HG03045 (cell line): ENCODE data around the gene CYP2D6.
"Not testable (repeated sequence)": the region's sequence is repeated elsewhere in the genome, so short reads cannot be mapped to it uniquely, and the experiment has no call there.

Experiments used
- ATAC-seq: cut with Tn5 transposase; IDR thresholded peaks from one replicate; pipeline ENCODE4 v1.9.1; 2021; ENCODE audit warnings: mild to moderate bottlenecking, moderate library complexity; ENCODE audit not compliant: unreplicated experiment

The CYP2D6 gene

DNA sequence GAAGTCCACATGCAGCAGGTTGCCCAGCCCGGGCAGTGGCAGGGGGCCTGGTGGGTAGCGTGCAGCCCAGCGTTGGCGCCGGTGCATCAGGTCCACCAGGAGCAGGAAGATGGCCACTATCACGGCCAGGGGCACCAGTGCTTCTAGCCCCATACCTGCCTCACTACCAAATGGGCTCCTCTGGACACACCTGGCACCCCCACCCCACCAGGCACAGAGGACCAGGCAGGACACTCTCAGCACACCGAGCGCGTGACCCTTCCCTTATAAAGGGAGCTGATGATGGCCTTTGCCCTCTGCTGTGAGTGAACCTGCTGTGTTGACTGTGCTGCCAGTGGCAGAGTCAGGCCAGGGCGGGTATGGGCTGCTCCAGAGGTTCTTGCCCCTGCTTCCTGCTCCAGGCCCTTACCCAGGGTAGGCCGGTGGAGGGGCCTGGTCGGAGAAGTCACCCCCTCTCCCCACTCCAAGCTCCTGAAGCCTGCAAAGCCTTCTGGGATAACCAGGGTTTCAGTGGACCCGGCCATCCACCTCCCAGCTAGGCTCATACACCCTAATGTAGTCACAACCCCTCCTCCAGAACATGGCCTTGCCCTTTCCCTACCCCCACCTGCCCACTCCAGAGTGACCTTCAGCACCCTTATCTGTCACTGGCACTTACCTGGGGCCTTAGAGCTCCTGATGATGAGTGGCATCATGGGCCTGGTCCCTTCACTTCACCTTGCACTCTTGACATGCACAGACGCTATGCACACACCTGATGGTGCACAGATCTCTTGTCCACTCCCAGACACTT lies at the start of gene CYP2D6:
Gene CYP2D6, minus strand, starts transcription at position 172 of the 793 bp plus-strand sequence. Its CDS starts 19 bp downstream, at position 153.
- ATAC-seq: not testable (repeated sequence)

DNA sequence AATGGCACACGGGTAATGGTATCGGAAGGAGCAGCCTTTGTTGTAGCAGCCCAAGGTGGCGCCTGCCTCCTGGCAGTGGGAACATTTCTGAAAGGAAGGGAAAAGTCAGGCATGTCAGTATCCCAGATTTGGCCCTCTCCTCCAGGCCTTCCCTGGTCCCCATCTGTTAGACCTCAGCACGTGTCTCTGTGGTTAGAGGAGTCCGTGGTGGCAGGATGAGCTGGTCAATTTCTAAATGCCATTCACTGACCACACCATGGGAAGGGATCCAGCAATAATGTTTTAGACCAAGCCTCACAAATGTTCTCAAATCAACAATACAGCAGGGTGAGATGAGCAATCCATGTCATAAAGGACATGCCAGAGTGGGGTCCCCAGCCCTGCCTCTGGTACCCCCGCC lies 49.0 kb upstream of the CYP2D6 start:
- no peak for ATAC-seq

DNA sequence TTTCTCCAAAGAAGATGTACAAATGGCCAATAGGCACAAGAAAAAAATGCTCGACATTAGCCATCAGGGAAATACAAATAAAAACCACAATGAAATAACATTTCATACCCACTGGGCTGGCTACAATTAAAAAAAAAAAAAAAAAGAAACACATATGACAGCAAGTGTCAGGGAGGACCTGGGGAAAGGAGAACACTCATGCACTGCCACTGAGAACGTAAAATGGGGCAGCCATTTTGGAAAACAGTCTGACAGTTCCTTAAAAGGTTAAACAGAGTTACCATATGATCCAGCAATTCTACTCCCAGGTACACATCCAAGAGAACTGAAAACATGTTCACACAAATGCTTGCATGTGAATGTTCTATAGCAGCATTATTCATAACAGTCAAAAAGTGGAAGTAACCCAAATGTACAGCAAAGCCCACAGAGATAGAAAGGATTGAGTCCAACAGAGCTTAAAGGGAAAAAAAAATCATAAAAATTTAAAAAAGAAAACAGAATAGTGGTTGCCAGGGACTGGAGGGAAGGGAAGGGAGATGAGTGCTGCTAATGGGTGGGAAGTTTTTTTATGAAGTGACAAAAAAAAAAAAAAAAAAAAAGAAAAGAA lies 48.4 kb upstream of the CYP2D6 start:
- ATAC-seq: no peak

DNA sequence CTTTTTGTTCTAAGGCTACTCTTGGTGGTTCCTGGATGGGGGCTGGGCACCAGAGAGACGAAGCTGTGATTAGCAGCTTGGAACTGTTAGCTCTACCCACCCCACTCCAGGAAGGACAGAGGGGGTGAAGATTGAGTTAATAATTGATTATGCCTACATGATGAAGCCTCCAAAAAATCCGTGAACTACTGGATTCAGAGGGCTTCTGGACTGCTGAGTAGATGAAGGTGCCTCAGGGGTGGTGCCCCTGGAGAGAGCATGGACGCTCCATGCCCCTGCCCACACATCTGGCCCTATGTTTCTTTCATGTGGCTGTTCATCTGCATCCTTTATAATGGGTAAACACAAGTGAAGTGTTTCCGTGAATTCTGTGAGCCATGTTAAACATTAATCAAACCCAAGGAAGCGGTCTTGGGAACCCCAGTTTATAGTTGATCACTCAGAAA lies 47.3 kb upstream of the CYP2D6 start:
- ATAC-seq: no peak

DNA sequence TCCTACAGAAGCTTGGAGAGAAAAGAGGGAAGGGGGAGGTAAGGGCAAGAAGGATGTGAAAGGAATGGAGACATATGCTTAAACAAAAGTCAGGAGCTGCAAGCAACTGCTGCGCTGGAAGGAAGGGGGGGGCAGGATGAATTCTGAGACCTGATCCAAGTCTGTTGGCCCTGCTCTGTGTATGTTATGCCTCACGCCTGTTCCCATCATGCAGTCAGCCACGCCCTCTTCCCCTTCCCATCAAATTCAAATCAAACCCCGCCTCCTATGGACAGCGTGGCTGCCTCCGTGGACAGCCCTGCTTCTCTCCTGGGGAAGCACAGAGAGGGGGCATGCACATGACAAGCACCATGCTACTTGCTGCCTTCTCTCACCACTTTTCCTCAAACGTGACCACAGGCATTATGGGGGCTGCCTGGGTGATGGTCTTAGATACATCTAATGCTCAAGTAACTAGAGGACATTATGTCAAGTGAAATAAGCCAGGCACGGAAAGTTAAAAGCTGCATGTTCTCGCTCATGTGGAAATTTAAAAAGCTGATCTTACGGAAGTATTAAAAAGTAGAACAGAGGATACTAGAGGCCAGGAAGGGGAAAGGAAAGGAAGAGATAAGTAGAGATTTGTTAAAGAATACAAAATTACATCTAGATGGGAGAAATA lies 45.8 kb upstream of the CYP2D6 start:
- ATAC-seq: no peak

DNA sequence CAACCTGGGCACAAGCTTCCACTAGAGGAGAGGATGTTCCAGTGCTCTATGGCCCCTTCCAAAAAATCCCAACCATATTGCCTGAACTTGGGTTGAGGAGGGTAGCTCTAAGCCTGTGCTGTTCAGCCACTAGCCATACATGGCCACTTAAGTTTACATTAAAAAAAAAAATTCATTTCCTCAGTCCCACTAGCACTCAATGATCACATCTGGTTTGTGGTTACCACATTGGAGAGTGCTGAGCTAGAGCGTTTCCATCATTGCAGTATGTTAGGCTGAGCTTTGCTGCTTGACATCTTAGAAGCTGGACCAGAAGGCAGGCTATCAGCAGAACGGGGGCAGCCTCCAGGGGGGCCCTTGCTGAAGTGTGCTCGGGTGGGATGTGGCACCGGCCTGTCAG lies 43.5 kb upstream of the CYP2D6 start:
- ATAC-seq: no peak

DNA sequence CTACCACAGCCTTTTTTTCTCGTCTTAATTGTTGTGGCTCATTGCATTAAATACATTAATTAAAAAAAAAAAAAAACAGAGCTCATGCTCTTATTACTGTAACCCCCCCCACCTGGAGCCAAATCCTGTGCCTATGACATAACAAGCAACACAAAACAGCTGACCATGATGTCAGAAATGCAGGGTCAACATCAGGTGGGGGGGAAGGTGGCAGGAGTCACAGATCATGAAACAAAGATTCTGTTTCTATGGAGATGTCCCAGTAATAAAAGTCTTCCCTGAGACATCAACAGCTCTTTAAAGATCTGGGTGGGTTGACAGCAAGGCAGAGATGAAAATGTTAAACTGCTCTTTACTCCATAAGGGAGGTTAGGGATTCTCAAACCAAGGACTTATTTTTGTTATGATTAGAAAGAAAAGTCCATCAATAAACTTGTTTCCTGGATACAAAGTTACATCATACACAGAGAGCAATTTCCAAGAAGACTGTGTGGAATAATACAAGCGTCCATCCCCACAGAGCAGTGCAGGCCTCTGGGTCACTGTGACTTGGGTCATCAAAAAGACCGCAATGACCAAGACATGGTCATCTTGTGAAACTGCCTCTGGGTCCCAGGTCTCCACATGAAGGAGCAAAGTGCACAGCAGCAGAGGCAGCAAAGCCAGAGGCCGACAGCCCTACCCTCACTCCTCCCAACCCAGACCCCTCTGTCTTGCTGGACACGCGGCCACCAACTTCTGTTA lies 42.7 kb upstream of the CYP2D6 start:
- ATAC-seq: no peak

DNA sequence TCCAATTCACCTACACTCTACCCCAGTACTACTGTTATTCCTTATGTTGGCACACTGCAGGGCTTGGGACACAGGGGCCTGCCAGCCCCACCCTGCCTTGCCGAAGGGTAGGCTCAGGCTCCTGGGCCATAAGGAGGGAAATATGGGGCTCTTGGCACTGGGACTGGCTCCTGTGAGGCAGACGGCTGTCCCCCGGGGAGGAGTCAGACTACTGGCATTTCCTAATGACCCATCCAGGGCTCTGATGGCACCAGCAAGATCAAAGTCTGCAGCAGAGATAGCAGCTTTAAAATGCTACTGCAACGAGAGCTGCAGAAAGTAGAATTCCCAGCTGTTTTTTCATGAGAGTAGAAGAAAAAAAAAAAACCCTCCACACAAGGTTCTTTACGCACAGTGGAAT lies 42.2 kb upstream of the CYP2D6 start:
- no peak for ATAC-seq

DNA sequence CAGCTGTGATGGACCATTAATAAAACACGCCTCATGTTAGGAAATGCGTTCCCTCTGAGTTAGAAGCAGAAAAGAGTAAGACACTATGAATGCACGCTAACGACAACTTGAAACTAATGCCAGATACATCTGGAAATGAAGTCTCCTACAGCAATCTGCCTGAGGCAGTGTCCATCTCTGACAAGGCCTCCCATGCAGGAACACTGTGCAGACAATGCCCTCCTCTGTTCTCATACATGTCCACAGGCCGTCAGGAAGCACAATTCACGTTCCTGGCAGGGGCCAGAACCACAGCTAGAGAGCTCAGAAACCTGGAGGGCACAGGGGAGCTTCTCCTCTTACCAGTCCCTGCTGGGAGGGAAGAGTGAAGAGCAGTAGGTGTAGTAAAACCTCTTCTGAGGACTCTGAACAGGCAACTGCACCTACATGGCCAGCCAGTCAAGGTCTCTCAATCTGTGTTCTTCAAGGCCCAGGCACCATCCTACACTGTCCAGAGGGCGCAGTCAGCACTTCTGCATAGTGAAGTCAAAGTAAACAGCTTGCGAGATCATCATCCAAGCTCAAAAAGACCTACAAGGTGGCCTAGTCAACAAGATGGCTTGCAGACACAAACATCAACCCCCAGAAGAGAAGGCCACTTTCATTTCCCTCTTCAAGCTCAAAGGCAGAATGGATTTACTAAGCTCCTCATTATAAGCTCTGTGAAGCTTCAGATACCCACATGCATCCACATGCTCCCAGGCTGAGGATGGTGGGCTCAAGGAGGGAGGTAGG lies 41.5 kb upstream of the CYP2D6 start:
- no peak for ATAC-seq

DNA sequence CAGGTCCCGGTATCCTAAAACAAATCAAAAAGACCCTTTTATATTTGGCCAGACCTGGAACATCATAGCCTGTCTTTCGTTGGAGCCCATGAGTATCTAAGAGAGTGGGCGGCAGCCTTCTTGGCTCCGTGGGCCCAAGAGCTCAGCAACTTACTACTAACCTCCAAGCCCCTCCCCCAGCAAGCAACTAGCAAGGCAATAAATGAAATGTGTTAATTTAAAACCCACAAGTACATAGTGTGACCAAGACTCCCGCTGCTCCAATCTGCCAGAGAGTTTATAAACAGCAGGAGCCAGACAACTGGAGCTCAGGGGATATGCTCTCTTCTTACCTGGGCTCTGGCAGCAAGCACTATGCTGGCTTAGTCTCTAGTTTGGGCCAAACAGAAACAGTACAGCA lies 40.8 kb upstream of the CYP2D6 start:
- ATAC-seq: no peak

DNA sequence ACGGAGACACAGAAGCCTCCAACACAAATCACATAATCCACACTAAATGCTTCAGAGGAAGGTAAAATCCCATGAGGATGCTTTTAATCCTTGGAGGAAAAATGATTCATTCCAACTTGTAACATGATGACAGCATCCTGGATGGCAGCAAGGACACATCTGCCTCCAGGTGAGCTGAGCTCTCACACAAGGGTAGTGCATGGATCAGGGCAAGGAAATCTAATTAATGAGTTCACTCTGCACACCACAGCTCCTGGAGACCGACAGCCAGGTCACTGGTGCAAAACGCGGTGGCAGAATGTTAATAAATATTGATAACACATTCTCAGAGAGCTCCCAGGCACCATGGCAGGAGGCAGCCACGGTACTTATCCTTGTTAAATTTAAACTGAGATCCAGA lies 40.3 kb upstream of the CYP2D6 start:
- no peak for ATAC-seq

DNA sequence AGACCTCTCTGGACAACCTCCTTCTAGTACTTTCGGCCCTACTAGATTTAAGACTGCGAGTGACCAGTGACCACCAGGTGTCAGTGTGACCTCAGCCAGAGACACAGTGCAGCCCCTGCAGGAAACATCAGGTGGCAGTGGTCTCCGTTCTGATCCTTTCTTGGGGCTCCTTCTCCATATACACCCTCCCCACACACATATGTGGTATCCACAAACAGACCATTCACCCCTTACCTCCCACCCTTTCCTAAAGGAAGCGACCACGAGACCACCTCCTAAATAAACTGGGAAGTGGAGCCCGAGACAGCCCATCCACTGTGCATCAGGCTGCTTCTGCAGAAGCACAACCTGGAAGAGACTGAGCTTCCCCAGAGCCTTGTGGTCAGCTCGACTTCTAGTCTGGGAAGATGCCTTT lies 38.5 kb upstream of the CYP2D6 start:
- no peak for ATAC-seq

DNA sequence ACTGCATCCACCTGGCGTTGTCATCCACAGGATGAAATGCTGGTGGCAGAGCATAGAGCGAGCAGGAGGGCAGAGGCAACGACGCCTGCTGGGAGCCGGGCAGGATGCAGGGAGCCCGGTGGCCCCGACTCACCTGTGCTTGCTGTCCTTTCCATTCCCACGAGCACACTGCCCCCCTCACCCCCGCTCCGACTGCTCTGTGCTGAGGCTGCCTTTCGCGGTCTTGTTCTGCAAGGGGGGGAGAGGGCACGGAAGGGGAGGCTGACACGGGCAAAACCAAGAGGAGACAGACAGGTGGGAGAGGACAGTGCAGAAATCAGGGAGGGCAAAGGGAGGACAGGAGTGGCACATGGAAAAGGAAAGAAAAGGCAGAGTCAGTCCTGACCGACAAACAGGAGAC lies 37.9 kb upstream of the CYP2D6 start:
- no peak for ATAC-seq

DNA sequence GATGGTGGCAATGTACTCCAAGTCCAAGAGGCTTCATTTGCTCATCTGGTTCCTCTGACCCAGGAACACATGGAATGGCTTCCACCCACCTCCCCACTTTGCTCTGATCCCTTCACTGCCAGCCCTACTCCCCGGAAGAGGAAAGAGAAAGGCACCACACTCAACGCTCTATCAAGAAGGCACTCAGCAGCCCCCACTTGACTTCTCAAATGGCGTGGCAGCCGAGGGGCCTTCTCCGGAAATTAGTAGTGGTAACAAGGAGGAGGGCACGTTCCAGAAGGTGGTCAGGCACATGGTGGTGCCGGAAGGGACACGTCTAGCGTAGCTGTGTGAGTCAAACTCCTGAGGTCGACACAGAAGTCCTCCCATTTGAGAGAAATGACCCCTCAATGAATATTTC lies 36.5 kb upstream of the CYP2D6 start:
- ATAC-seq: no peak

DNA sequence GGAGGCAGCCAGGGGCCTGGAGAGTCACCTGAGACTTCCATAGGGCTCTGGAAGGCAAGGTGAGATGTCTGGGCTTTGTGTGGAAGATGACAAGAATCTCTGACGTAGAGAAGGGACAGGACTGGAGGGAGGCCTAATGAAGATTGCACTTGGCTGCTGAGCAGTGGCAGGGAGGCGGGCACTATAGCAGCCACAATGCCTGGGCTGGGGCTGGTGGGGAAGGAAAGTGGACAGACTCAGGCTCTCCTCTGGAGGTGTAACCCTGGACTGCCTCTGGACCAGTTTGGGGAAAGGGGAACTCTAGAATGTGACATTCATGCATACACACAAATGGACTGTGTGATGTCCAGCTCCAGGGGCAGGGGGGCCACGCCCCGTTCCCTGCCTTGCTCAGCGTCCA lies 34.3 kb upstream of the CYP2D6 start:
- no peak for ATAC-seq

DNA sequence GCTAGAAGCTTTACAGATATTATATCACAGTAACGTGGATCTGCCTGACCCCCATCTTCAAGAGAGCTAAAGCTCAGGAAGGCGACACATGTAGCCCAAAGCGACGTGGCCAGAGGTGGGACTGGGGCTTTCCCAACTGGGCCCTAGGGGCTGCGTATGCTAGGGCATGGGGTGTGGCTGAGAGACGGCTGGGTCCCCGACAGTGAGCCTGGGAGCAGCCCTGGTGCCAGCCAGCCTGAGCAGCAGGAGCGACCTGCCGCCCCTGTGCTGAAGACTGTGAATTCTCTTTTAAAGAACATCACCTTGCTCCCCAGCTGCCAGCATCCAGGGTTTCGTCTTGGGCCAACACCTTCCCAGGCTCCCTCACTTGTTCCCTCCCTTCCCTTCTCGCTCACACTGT lies 32.9 kb upstream of the CYP2D6 start:
- ATAC-seq: no peak

DNA sequence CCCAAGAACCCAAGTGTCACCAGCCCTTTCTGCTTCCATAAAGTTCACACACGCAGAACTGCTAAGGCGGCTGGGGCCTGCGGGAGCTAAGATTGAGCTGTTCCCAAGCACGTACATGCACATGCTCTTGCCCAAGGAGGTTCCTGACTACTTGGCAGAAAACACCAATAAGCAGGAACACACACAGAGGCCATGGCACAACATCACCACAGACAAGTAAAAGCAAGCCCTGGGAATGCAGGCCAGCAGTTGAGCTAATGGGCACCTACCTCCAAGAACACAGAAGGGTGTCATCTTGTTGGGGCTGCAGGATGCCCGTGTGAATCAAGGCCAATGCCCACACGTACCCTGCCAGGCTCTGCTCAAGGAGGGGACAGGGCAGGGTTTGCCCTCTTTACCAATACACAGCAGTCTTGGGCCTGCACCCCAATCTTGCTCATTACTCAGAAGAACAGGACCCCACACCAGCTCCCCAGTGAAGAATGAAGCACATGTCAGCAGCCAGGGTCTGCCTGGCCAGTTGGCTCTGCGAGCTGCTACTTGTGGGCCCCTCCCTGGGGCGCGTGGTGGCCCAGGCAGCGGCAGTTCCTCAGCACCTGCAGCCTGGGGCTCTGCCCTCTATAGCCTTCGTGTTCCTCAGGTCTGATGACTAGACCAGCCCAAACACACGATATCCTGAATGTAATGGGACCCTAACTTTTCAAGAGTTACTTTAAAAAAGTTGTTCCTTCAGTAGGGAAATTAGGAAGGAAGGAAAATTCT lies 32.3 kb upstream of the CYP2D6 start:
- no peak for ATAC-seq

DNA sequence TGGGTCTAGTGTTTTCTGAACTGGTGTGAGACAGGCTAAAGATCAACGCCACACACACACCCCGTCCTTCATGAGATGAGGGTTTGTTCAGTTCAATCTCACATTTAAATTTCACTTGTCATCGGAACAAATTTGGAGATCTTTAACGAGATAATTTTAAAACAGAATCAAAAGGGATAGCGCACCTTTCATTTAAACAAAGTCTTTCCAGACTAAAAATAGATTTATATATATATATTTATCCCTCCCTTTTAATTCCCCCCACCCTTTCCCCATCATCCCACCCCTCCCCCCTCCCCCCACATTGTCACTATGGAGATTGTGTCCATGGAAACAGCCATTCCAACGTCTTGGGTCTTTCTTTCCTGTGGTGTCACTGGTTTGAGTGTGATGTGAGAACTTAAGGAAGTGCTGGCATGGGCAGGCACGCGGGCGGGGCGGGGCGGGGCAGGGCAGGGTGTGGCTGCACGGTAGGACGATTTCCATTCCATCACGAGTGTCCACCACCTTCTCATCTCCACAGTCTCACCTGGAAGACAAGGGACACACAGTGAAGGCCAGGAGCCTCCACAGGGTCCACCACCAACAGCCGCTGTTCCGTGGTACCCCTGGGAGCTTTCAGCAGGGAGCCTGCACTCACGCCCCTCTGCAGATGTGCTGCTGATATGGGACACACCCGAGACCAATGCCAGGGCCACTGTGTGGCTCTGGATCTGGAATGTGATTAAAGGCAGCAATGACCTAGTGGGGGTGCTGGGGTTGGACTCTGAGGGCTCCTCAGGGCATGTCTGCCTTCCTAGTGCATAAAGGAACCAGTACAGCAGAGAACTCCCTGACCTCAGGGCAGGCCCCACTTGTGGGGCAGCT lies 30.5 kb upstream of the CYP2D6 start:
- ATAC-seq: no peak

DNA sequence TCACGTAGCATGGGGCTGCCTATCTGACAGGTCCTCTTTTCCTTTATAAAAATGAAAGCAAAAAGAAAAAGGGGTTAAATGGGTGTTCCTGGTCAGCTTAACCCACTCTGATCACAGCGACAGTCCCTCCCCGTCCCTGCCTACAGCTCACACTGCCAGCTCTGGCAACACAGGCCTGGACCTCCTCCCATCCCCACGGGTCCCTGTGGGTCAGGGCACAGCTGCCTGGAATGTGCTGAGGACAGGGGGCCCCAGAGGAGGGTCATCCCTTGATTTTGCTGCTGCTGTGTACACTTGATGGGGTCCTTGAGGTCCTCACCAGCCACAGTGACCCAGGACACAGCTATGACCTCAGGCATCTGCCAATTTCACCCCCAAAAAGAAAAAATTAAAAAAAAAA lies 29.6 kb upstream of the CYP2D6 start:
- no peak for ATAC-seq
